SIG-M5 treated with dmso at 0.1 percent for 504 hours (cell line): ENCODE results near the gene TMEM219.

ENCODE experiments used
- DNase-seq: peaks from one replicate; lab custom pipeline; 2025; ENCODE audit not compliant: unreplicated experiment; lab: John Stamatoyannopoulos, UW

The TMEM219 gene

DNA sequence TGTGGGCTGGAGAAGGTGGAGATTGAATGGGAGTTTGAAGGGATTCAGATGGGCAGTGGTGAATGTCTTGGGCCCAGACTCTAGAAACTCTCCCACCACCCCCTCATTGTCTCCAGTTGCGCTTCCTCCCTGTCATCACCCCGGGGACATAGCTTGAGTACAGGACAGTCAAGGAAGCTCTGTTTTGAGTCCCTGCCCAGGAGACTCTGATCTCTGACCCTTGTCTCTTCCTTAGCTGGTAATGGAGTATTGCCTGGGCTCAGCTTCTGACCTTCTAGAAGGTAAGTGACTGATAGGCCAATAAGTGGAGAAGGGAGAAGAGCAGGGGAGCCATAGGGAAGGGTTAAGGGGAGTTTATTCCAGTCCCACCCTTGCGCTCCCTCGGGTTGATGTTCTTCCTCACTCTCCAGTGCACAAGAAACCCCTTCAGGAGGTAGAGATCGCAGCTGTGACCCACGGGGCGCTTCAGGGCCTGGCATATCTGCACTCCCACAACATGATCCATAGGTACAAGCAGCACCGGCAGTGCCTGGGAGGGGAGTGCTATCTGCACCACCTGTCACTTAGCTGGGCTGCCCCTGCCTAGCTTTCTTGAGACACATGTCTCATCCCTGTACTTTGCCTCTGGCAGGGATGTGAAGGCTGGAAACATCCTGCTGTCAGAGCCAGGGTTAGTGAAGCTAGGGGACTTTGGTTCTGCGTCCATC, 16.8 kb downstream of the TMEM219 start:
- no peak for DNase-seq

DNA sequence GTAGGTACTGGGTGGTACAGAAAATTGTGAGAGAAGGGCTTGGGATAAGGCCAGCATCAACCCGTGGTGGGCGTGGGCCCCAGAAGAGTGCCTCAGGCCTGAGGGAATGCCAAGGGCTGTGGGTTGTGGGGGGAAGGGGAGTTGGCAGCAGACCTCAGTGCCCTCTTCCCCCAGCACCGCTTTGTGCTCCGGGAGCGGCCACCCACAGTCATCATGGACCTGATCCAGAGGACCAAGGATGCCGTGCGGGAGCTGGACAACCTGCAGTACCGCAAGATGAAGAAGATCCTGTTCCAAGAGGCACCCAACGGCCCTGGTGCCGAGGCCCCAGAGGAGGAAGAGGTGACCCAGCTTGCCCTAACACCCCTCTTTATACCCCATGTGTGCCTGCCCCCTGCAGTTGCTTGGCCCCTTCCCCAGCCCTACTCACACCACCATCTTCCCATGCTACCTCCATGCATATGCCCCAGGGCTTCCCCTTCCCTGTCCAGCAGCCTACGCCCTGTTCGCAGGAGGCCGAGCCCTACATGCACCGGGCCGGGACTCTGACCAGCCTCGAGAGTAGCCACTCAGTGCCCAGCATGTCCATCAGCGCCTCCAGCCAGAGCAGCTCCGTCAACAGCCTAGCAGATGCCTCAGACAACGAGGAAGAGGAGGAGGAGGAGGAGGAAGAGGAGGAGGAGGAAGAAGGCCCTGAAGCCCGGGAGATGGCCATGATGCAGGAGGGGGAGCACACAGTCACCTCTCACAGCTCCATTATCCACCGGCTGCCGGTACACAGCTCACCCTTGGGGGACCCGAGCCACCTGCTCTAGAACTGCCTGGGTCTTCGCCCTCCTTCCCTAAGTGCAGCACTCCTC, 20.9 kb downstream of the TMEM219 start:
- no peak for DNase-seq

DNA sequence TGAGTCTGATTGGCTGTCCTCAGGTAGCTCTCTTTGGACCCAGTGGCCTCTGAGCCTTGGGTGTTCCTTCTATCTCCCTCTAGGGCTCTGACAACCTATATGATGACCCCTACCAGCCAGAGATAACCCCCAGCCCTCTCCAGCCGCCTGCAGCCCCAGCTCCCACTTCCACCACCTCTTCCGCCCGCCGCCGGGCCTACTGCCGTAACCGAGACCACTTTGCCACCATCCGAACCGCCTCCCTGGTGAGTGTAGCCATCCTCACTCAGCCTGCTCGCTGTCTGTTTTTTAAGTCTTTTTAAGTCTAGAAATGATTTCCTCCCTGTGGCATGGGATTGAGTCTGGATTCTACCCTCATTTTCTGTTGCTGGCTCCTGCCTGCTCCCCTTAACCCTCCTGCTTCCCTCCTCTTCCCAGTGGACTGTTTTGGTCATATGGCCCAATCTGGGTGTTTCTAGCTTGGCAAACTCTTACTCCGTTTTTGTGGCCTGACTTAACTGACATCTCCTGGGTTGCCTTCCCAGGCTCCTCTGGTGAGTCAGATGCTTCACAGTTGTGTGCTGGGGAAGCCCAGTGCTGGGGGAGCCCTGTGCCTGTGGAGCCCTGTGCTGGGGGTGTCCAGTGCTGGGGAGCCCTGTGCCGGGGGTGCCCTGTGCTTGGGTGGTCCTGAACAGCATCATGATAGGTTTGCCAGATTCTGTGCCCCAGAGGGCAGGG, 21.7 kb downstream of the TMEM219 start:
- DNase-seq = no peak

DNA sequence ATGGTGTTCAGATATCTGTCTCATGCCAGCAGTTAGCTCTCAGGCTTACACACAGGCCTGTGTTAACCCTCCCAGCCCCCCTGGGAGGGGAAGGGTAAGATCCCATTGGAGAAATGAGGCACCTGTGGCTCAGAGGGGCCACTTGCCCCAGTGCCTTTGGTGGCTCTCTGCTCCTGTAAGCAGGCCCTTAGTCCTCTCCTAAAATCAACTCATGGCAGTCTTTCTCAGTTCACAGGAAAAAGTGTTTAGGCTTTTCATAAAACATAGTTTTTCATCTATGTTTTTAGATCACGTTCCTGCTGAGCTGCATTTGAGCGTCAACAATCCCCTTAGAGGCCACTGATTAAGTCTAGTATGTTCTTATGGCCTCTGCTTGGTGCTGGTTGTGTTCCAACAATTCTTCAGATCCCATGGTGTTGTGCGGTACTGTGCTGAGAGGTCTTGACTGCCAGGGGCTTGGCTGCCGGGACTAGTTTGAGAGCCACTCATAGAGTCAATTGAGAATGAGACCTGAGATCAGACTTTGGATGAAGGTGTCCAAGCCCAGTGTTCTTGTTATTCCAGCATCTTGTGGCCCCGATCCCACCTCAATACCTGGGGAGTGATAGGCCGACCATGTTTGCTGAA, 22.4 kb downstream of the TMEM219 start:
- no peak for DNase-seq

DNA sequence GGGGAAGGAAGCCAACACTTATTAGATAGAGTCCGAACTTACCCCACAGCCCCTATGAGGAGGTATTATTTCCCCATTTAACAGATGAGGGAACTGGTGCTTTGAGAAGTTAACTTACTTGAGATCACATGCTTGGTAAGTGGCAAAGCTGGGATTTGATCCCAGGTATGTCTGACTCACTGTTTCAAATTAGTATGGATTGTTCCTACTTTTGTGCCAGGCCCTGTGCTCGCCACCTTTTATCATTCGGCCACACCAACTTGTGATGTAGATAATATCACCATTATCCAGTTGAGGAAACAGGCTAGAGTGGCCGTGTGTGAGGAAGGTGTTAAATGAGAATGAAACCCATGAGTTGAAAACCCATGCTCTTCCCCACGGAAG, 22.9 kb downstream of the TMEM219 start:
- DNase-seq = no peak

DNA sequence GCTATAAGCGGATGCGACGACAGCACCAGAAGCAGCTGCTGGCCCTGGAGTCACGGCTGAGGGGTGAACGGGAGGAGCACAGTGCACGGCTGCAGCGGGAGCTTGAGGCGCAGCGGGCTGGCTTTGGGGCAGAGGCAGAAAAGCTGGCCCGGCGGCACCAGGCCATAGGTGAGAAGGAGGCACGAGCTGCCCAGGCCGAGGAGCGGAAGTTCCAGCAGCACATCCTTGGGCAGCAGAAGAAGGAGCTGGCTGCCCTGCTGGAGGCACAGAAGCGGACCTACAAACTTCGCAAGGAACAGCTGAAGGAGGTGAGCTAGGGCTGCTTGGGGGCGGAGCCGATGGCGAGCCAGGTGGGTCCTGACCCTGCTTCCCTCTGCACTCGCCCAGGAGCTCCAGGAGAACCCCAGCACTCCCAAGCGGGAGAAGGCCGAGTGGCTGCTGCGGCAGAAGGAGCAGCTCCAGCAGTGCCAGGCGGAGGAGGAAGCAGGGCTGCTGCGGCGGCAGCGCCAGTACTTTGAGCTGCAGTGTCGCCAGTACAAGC, 23.5 kb downstream of the TMEM219 start:
- no peak for DNase-seq

DNA sequence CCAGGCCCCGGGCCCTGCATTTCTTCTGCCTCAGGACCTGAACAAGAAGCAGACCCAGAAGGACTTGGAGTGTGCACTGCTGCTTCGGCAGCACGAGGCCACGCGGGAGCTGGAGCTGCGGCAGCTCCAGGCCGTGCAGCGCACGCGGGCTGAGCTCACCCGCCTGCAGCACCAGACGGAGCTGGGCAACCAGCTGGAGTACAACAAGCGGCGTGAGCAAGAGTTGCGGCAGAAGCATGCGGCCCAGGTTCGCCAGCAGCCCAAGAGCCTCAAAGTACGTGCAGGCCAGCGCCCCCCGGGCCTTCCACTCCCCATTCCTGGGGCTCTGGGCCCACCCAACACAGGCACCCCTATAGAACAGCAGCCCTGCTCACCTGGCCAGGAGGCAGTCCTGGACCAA, 24.4 kb downstream of the TMEM219 start:
- no peak for DNase-seq

DNA sequence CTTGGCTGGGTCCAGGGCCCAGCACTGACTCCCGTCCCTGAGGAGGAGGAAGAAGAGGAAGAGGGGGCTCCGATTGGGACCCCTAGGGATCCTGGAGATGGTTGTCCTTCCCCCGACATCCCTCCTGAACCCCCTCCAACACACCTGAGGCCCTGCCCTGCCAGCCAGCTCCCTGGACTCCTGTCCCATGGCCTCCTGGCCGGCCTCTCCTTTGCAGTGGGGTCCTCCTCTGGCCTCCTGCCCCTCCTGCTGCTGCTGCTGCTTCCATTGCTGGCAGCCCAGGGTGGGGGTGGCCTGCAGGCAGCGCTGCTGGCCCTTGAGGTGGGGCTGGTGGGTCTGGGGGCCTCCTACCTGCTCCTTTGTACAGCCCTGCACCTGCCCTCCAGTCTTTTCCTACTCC, 25.1 kb downstream of the TMEM219 start:
- no peak for DNase-seq

DNA sequence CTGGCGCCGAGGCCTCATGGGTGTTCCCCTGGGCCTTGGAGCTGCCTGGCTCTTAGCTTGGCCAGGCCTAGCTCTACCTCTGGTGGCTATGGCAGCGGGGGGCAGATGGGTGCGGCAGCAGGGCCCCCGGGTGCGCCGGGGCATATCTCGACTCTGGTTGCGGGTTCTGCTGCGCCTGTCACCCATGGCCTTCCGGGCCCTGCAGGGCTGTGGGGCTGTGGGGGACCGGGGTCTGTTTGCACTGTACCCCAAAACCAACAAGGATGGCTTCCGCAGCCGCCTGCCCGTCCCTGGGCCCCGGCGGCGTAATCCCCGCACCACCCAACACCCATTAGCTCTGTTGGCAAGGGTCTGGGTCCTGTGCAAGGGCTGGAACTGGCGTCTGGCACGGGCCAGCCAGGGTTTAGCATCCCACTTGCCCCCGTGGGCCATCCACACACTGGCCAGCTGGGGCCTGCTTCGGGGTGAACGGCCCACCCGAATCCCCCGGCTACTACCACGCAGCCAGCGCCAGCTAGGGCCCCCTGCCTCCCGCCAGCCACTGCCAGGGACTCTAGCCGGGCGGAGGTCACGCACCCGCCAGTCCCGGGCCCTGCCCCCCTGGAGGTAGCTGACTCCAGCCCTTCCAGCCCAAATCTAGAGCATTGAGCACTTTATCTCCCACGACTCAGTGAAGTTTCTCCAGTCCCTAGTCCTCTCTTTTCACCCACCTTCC, 25.6 kb downstream of the TMEM219 start:
- DNase-seq = no peak

DNA sequence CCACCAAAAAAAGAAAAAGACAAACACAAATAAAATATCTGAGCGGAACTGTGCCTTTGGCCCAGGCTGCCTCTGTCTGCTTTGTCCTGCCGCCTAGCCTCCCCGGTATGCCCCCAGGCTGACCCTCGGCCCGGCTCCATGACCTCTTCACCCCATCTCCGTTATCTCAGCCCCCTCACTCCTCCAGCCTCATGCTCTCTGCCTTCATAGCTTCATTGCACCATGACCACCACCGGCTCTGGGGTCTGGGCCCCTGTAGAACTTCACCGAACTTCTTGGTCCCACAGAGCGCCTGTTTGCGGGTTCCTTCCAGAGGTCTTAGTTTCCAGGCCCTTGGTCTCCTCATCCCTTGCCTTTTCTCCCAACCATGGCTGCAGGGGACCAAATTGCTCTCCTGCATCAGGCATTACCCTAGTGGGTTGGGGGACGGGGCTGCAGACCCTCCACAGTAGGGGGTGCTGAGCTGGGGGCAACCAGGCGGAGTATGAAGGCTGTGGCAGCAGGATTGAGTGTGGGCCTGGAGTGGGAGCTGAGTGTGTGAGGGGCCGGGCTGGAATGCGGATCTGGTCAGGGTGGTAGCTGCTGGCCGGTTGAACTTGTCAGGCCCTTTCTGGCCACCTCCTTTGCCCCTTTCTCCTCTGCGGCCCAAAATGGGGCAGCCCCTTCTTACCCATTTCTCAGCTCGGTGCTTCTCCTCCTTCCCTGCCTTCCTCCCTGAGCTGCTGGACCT, 26.6 kb downstream of the TMEM219 start:
- DNase-seq = no peak

DNA sequence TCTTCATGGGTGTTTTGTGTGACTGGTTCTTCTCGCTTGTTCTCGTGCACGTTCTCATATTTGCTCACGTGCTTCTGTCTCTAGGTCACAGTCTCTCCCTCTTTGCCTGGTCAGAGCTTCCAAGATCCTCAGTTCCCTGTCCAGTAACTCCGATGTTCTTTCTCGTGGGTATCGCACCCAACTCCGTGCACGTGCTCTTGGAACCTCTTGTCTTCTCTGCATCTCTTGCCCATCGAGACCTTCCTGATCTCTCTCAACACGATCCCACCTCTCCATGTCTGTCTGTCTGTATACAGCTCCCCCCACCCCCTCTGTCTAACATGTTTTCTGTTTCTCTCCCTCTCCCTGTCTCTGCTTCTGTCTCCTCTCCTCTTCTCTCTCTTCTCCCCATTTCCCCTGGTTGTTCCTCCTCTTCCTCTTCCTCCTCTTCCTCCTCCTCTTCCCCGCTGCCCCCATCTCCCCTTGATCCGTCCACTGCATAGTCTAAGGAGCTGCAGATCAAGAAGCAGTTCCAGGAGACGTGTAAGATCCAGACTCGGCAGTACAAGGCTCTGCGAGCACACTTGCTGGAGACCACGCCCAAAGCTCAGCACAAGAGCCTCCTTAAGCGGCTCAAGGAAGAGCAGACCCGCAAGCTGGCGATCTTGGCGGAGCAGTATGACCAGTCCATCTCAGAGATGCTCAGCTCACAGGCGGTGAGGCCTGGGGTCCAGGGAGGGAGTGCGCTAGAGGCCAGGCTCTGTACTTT, 27.4 kb downstream of the TMEM219 start:
- no peak for DNase-seq

DNA sequence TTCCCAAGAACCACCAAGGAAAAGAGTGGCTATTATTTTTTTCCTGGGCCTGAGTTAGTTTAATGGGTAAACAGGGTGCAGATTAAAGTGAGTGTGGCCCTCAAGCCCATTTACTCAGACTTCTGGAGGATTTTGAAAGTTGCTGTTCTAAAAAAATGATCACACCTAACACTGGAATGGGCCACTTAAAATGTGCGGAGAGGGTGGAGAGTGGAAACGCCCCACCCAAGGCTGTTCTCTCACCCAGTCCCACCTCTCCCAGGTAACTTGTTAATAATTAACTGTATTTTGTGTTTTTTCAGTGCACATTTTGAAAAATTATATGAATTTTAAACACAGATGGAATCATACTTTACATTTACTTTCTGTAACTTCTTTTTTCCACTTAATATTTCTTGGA, 28.2 kb downstream of the TMEM219 start:
- DNase-seq = no peak

DNA sequence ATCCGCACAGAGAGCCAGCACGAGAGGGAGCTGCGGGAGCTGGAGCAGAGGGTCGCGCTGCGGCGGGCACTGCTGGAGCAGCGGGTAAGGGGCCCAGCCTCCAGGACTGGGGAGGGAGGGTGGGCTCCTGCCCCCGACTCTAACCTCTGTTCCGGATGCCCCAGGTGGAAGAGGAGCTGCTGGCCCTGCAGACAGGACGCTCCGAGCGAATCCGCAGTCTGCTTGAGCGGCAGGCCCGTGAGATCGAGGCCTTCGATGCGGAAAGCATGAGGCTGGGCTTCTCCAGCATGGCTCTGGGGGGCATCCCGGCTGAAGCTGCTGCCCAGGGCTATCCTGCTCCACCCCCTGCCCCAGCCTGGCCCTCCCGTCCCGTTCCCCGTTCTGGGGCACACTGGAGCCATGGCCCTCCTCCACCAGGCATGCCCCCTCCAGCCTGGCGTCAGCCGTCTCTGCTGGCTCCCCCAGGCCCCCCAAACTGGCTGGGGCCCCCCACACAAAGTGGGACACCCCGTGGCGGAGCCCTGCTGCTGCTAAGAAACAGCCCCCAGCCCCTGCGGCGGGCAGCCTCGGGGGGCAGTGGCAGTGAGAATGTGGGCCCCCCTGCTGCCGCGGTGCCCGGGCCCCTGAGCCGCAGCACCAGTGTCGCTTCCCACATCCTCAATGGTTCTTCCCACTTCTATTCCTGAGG, 29.1 kb downstream of the TMEM219 start:
- DNase-seq = no peak

DNA sequence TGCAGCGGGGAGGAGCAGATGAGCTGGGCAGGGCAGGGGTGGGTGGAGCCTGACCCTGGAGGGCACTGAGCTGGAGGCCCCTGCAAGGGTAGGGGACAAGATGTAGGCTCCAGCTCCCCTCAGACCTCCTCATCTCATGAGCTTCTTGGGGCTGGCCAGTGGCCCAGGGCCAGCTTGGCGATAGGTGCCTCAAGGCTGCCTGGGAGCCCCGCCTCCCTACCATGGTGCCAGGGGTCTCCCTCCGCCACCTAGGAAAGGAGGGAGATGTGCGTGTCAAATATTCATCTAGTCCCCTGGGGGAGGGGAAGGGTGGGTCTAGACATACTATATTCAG, 29.7 kb downstream of the TMEM219 start:
- DNase-seq = no peak

DNA sequence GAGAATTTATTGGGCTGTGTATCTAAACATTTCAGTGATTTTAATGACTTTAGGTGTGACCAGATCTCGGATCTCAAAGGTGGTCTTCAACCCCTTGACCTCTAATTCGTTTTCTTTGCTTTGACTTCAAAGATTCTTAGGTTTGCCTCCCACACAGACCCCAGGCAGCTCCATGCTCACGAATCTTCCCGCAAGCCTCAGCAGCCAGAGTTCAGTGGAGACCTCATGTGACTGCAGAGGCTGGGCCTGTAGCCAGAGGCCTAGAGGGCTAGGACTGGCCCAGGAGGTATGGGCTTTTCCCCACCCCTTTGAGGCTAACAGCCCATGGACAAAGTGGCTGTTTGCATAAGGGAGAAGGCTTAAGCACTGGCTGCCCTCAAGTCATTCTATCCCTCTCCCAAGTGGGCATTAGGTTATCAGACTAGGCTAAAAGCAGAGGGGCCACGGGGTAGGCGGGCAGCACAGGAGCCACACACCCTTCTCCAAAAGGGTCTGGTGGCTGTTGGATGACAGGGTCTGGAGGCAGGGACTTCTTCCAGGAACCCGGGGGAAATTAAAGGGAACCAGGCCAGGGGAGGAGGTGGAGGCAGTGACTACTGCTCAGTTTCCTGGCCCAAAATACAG, 30.6 kb downstream of the TMEM219 start:
- DNase-seq = no peak

DNA sequence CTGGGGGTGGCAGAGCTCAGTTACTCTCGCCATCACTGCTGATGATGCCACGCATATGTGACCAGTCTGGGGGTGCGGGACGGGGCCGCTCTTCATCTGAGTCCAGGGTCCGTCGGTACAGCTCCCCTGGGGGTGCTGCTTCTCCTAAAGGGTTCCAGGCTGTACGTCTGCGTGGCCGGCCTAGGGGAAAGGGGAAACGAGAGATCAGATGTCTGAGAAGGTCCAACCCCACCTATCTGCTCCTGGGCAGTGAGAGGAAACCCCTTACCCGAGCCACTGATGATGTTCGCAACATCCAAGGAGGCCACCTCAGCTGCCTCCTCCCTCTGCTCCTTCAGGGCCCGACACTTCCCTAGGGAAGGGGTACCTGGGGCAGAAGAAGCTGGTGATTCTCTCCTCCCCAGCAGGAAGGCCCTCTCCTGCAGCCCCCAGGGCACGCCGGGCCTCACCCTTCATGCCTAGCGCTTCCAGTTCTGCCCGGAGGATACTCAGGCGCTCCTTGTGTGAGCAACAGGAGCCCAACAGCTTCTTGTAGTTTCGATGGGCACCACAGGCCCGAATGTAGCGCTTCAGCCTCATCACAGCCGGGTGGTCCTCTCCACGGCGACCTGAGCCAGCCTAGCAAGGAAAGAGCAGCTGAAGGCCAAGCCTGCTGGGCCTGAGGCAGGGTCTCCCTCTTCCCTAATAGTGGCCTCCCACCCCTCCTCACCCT, 31.5 kb downstream of the TMEM219 start:
- DNase-seq = no peak

DNA sequence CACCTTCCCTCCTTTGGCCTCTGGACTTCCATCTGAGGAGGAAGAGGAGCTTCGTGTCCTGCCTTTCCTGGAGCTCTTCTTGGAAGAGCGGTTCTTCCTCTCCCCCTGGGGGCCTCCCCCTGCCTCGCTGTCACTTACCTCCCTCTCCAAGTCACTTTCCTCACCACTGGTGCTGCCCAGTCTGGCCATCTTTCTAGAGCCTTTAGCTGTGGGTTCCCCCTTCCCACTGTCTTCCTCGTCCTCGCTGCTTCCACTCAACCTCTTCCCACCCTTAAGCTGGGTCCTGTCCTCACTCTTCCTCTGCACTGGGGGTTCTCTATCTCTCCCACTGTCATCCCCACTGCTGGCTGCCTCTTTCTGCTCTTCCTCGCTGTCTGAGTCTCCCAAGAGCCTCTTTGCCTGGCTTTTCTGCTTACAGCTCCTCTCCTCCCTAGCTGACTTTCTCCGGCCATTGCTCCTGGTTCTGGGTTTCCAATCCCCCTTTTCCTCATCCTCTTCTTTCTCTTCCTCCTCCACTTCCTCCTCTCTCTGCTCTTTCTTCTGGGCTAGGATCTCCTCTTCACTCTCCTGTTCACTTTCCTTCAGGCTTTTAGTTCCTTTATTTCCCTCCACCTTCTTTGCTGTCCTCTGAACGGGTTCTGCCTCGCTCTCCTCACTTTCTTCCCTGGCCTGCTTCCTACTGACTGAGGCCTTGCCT, 32.2 kb downstream of the TMEM219 start:
- DNase-seq = no peak
